DLD1 (cell line): ENCODE measurements around the gene KCNQ1.

Experiments
- in situ Hi-C: cut with HindIII; loops from 2 replicates; pipeline ENCODE4 v1.10.0; 2017; ENCODE audit warnings: low sequenced_read_pairs

The KCNQ1 gene, protein sequence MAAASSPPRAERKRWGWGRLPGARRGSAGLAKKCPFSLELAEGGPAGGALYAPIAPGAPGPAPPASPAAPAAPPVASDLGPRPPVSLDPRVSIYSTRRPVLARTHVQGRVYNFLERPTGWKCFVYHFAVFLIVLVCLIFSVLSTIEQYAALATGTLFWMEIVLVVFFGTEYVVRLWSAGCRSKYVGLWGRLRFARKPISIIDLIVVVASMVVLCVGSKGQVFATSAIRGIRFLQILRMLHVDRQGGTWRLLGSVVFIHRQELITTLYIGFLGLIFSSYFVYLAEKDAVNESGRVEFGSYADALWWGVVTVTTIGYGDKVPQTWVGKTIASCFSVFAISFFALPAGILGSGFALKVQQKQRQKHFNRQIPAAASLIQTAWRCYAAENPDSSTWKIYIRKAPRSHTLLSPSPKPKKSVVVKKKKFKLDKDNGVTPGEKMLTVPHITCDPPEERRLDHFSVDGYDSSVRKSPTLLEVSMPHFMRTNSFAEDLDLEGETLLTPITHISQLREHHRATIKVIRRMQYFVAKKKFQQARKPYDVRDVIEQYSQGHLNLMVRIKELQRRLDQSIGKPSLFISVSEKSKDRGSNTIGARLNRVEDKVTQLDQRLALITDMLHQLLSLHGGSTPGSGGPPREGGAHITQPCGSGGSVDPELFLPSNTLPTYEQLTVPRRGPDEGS

DNA sequence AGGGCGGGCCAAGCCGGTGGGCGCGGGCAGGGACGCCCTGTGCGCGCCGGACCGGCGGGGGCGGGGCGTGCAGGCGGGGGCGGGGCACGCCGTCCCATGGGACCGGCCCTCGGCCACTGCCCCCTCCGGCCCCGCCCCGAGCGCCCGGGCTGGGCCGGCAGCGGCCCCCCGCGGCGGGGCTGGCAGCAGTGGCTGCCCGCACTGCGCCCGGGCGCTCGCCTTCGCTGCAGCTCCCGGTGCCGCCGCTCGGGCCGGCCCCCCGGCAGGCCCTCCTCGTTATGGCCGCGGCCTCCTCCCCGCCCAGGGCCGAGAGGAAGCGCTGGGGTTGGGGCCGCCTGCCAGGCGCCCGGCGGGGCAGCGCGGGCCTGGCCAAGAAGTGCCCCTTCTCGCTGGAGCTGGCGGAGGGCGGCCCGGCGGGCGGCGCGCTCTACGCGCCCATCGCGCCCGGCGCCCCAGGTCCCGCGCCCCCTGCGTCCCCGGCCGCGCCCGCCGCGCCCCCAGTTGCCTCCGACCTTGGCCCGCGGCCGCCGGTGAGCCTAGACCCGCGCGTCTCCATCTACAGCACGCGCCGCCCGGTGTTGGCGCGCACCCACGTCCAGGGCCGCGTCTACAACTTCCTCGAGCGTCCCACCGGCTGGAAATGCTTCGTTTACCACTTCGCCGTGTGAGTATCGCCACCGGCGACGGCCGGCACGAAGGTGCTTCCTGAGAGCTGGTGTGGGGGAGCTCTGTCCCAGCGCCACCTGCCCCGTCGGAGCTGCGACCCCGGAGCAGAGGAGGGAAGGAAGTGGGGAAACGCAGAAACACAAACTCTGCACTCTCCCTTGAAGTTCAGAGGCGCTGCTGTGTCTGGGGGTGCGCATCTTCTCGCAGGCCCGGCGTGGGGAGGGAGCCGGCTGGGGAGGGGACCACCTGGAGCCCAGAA, at the start of gene KCNQ1:
Gene KCNQ1 (plus strand): TSS at position 188 of the 925 bp plus-strand sequence. CDS start 91 bp downstream, at position 279.
- in situ Hi-C loops, result no loop called here

DNA sequence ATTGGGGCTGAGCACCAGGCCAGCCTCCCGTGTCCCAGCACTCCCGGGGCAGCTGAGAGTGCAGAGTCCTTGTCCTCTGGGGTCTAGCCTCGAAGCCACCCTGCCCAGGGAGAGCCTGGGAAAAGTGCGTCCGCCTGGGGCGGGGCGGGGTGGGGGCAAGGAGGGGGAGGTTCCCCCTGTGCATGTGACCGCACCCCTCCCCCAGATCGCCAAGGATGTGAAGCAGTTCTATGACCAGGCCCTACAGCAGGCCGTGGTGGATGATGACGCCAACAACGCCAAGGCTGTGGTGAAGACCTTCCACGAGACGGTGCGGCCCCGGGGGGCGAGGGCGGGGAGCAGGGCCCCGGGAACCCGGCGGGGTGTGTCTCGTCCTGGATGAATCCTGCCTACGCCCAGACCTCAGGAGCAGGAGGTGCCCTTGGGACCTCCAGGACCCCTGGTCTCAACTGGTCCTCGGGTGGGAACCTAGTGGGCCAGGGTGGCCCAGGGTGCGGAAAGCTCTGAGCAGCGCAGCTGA, 49.5 kb upstream of the KCNQ1 start:
- in situ Hi-C loops, result no loop called here

DNA sequence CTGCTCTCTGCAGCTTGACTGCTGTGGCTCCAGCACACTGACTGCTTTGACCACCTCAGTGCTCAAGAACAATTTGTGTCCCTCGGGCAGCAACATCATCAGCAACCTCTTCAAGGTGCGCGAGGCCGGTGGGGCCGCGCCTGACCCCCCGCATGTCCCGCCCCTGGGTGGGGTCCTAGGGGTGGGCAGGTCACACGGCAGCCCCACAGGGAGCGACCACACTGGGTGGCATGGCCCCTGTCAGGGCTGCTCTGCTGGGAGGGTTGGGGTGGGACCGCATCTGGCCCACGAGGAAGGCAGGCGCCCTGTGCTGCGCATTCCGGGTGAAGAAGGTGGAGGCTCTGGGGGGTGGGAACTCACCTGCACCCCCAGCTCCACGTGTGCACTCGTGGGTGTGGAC, 49.0 kb upstream of the KCNQ1 start:
- in situ Hi-C loops, result no loop called here

DNA sequence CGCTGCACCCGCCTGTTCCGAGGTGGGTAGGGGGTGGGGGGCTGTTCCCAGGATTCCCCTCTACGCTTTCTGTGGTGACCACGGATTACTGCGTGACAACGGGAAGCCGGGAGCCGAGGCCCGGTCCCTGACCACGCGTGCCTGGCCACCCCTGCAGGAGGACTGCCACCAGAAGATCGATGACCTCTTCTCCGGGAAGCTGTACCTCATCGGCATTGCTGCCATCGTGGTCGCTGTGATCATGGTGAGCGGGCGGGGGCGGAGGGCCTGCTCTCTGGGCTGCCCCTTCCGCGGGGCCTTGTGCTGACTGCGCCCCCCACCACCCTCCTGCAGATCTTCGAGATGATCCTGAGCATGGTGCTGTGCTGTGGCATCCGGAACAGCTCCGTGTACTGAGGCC, 48.3 kb upstream of the KCNQ1 start:
- in situ Hi-C loops, result no loop called here

DNA sequence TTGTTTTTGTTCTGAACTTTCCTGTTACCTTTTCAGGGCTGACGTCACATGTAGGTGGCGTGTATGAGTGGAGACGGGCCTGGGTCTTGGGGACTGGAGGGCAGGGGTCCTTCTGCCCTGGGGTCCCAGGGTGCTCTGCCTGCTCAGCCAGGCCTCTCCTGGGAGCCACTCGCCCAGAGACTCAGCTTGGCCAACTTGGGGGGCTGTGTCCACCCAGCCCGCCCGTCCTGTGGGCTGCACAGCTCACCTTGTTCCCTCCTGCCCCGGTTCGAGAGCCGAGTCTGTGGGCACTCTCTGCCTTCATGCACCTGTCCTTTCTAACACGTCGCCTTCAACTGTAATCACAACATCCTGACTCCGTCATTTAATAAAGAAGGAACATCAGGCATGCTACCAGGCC, 47.8 kb upstream of the KCNQ1 start:
- in situ Hi-C loops, result no loop called here

DNA sequence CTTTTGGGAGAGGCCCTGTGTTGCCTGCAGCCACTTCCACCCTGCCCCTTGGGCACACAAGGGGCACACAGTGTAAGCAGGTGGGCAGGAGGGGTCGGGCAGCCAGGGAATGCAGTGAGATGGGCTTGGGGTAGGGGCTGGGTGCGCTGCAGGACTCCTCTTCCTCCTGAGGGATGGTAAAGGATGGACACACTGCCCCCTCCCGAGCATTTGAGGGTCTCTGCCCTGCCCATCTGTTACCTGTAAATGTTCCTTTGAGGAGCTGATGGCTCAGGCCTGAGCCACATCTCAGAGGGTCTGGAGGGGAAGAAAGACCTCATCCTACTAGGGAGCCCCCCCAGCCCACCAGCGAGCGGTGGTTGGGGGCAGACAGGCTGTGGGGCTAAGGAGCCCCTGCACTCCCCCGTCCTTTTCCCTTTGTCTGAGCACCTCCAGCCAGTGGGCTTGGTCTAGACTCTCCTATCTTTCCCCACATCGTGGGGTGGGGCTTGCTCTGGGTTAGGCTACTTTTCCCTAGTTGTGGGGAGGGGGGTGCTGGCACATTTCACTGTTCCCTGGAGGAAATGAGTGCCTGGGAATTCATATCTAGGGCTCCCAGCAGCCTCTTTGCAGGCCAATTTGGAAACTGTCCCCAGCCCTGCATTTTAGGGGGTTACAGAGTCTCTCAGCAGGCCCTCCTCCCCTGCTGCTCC, 46.0 kb upstream of the KCNQ1 start:
- in situ Hi-C loops, result no loop called here

DNA sequence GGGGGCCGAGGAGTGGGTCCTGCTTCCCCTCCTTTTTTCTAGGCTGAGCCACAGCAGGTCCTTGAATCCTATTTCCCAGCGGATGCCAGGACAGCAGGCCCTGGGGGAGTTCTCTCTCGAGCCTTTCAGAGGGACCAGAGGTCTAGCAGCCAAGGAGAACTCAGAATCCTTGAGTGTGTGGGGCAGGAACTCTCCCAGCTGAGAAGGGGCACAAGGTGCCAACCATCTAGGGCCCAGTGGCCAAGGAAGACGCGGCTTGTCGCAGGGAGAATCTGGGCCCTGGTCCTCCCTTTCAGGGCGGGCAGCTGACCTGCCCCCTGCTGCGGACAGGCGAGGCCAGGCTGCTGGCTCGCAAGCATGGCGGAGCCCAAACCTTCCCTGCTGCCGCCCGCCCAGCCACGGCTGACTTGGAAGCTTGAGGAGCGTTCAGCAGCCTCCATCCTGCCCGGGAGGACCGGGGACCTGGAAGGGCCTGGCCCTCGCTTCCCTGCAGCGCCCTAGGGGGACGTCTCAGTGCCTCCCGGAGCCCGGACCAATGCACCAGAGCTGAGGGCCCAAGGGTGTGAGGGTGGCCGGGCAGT, 45.2 kb upstream of the KCNQ1 start:
- in situ Hi-C loops, result no loop called here

DNA sequence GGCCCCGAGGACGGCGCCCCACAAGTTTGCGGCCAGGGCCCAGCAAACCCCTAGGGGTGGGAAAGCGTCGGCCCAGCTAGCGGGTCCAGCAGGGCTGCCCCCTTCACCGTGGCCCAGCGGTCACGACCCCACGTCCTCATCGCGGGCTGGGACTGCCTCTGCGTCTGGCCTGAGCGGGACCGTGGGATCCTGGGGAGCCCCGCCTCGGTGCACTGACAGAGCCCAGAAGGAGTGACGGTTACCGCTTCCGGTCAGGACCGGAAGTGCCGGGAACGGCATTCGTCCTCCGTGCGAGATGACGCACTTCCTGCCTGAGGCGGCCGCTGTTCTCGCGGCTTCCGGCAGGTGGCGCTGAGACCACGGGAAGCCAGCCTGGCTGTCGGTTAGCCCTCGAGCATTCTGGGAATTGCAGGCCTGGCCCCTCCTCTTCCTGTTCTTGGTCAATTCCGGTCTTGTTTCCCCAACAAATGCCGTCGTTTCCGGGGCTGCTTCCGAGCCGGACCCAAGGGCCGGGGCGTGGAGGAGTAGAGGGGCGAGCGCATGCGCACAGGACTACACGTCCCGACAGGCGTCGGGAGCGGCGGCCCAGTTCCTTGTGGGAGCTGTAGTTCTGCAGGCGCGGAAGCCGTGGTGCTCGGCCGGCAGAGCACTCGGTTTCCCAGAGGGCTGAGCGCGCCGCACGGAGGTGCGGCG, 44.6 kb upstream of the KCNQ1 start, which contains the start of gene TSSC4:
Gene TSSC4 (plus strand): TSS at position 682 of the 693 bp plus-strand sequence. CDS start 1,884 bp downstream, outside the sequence.
- in situ Hi-C loops, result no loop called here

DNA sequence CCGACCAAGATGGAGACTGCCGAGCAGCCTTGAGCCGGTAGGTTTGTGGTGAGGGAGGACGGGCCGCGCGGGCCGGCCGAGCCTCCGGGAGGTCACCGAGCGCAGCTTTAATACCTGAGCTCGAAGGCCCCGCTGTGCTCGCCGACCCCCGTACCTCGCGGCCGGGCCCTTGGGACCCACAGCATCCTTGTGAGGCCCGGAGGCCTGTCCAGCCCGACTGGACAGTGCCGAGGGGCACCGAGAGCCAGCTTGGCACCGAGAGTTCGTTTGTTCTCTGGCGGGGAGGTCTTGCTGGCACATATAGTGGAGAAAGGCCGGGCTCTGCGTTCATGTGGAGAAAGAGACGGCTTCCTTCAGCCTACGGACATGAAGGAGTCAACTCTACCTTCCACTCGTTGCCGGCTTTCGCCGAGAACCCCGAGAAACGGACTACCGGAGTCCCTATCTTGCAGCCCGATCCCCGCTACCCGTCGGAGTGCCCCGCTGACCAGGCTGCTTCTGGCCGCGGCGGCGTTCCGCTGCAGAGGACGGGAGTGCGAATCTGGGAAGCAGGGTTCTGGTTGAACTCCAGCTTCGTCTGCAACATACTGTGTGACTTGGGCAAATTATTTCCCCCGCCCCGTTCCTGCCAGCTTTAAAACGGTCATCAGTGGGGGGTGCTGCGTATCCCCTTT, 43.9 kb upstream of the KCNQ1 start:
- in situ Hi-C loops, result no loop called here

DNA sequence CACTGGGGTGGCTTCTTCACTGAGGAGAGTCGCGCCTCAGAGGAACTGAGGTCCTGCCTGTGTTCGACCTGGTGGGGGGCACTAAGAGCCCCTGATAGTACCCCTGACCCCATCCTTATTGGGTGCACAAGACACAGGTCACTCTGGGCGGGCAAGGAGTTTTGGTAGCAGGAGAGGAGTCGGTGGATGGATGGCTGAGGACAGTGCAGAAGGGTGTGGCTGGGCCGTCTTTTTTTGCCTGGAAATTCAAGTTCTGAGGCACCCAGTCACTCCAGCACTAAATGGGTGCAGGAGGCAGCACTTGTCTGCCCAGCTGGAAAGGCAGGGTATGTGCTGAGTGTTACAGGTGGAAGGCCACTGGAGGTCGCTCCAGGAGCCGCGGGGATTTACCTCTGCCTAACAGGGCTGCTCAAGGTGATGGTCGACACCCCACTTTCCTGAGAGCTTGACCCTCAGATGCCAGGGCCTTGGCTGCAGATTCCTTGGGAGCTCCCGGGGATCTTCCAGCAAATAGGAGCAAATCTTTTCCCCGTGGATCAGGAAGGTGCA, 43.3 kb upstream of the KCNQ1 start:
- in situ Hi-C loops, result no loop called here

DNA sequence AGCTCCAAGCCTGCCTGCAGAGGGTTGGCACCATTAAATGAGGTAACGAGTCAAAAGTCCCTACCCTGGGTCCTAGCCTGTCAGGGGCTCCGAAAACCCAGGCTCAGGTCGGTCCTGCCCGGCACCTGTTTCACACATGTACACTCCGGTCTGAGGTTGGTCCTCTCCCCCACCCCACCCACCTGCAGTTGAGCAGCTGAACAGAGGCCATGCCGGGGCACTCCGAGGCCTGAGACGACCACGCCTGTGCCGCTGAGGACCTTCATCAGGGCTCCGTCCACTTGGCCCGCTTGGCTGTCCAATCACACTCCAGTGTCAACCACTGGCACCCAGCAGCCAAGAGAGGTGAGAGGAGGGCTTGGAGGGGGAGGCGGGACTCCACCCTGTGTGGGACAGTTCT, 42.7 kb upstream of the KCNQ1 start:
- in situ Hi-C loops, result no loop called here

DNA sequence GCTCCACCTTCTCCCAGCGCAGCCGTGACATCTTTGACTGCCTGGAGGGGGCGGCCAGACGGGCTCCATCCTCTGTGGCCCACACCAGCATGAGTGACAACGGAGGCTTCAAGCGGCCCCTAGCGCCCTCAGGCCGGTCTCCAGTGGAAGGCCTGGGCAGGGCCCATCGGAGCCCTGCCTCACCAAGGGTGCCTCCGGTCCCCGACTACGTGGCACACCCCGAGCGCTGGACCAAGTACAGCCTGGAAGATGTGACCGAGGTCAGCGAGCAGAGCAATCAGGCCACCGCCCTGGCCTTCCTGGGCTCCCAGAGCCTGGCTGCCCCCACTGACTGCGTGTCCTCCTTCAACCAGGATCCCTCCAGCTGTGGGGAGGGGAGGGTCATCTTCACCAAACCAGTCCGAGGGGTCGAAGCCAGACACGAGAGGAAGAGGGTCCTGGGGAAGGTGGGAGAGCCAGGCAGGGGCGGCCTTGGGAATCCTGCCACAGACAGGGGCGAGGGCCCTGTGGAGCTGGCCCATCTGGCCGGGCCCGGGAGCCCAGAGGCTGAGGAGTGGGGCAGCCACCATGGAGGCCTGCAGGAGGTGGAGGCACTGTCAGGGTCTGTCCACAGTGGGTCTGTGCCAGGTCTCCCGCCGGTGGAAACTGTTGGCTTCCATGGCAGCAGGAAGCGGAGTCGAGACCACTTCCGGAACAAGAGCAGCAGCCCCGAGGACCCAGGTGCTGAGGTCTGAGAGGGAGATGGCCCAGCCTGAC, 41.7 kb upstream of the KCNQ1 start:
- in situ Hi-C loops, result no loop called here

DNA sequence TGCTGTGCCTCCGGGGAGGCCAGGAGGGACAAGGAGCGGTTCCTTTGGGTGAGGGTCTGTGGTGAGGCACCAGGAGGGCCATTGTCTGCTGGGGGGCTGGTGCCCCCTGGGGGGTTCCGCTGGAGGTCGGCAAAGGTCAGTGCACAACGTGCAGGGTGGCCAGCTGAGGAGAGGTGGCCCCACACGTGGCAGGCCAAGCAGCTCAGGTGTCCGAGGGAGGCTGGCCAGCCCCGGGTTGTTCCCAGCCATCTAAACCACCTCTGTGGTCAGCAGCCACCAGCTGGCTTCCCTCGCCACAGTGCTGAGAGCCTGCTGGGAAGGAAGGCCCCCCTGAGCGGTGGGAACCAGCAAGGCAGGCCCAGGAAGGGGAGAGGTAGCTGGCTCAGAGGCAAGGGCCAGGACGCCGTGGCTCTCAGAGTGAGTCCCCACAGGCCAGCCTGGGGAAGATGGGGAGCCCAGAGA, 40.0 kb upstream of the KCNQ1 start:
- in situ Hi-C loops, result no loop called here

DNA sequence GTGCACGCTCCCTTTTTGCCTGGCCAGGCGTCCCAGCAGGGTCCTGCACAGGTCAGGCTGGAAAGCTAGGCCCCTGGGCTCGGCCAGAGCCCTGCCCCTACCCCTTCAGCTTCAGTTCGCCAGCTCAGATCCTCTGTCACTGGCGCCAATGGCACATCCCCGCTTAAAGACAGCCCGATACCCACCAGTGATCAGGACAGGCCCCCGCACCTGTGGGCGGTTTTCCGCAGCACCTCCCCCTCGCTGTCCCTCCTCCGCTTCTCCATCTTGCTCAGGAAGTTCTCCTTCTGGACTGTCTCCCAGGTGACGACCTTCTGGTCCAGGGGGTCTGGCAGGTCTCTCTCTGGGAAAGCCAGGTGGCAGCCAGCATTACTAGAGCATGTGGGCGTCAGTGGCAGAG, 38.4 kb upstream of the KCNQ1 start:
- in situ Hi-C loops, result no loop called here

DNA sequence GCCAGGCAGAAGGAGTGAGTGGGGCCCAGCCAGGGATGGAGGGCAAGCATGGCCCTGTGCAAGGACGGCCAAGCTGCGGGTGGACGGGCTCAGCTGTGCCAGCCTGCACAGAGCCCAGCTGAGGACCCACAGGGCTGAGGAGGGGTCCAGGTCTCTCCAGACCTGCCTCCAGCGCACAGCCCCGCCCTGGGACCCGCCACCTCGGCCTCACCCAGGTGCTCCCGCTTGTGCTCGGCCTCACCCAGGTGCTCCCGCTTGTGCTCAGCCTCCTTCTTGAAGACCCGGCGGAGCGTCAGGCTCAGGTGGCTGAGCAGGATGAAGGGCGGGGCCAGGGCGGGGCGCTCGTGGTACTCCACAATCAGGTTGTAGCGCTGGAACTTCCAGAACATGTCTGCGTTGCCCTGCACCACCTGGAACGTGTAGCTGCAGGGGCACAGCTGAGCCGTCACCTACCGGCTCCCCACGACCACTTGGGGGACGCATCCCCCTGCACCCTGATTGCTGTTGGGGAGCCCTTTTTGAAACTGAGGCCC, 37.9 kb upstream of the KCNQ1 start:
- in situ Hi-C loops, result no loop called here

DNA sequence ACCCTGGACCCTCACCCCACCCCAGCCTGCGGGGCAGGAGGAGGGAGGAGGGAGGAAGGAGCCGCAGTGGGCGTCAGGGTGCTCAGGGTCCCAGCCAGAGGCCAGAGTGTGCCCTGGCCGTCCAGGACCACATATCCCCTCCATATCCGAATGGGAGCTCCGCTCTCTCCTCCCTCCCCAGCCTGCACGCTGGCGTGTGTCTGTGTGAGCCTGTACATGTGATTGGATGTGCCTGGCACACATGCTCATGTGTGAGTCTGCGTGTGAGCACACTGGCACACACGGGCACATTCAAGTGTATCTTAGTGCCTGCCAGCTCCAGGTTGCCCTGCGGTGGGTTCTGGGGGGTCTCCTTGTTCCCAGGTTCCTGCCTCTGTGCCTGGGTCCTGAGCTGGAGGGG, 36.1 kb upstream of the KCNQ1 start:
- in situ Hi-C loops, result no loop called here

DNA sequence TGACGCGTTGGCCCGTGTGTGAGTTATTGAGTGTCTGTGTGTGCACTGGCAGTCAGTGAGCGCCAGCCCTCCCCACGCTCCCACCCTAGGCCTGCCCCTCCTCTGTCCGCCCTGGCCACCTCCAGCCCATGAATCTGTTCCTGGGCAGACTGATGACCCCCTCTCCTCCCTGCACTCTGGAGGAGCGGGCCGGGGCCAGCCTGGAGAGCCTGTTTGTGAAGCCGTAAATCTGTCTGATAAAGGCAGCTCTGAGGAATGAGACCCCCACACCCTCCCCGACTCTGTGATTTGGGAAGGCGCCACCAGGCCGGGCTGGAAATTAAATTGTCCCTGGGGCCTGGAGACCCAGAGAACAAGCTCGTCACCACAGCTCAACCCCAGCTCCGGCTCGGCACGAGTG, 35.7 kb upstream of the KCNQ1 start:
- in situ Hi-C loops, result no loop called here
